Testis (tissue), 3 donors: Measurements from ENCODE around the gene TMEM151B. TPM values are rescaled to one million over a fixed set of nuclear protein-coding genes. Genes with fewer than 3 reads are reported as not detected.

Source experiments
- DNase-seq: peaks from one replicate; pipeline ENCODE4 v3.0.0-alpha.2; 2019
- H3K27ac ChIP-seq, 2 donors: fragments of 200-600 bp; sonication (generic); one replicate each; pipeline ENCODE4 v1.5.1; 2019
- H3K27me3 ChIP-seq: fragments of 200-600 bp; sonication (generic); one replicate; pipeline ENCODE4 v1.5.1; 2019
- H3K36me3 ChIP-seq: fragments of 200-600 bp; sonication (generic); one replicate; pipeline ENCODE4 v1.5.1; 2017; ENCODE audit warnings: low read depth; ENCODE audit errors: missing control alignments
- H3K4me1 ChIP-seq: fragments of 200-600 bp; sonication (generic); one replicate; pipeline ENCODE4 v1.5.1; 2019
- H3K4me3 ChIP-seq, 2 donors: fragments of 200-600 bp; sonication (generic); one replicate each; pipeline ENCODE4 v1.5.1; 2017 to 2019
- H3K9me3 ChIP-seq: fragments of 200-600 bp; sonication (generic); one replicate; pipeline ENCODE4 v1.5.1; 2017
- CTCF ChIP-seq, 3 experiments: fragments of 450-650 bp in 2 of 3; fragments of 200-600 bp in 1 of 3; sonication (generic) in 1 of 3; IDR thresholded peaks; one replicate each; pipeline ENCODE4 v1.5.1; 2016 to 2019; ENCODE audit warnings: antibody characterized with exemption in 3 of 3, mild to moderate bottlenecking in 2 of 3, moderate library complexity in 1 of 3
- POLR2A ChIP-seq: fragments of 450-650 bp; IDR thresholded peaks from one replicate; pipeline ENCODE4 v1.6.1; 2017; ENCODE audit warnings: antibody characterized with exemption, mild to moderate bottlenecking, moderate library complexity
- WGBS, 2 donors: methylation state at CpG; one replicate each; pipeline ENCODE4 v1.1.5; 2018; 5-methylcytosine and 5-hydroxymethylcytosine counted together
- intact Hi-C: fragments of 100-400 bp; cut with DNase I; formaldehyde crosslinking; loops from one replicate; pipeline ENCODE4 v1.15.1; 2023; ENCODE audit warnings: low total_unique reads
- polyA plus RNA-seq: library from polyadenylated mRNA; stranded (reverse); fragments of 350-450 nt; fragmentation: Illumina TruSeq; extraction: RNeasy Lipid Tissue Mini Kit (QIAGEN cat#74804); gene quantifications from one replicate; pipeline ENCODE4 v1.2.3, GENCODE V29; 2014; ENCODE audit warnings: low read depth, low replicate concordance; ENCODE audit not compliant: insufficient read depth
- total RNA-seq, 2 donors: library from RNA; depleted of rRNA; stranded (reverse); fragments of >200 nt; gene quantifications; one replicate each; pipeline ENCODE4 v1.2.3, GENCODE V29; 2016

TMEM151B gene
- total and polyA plus RNA-seq, 3 donors from 2014 or later, result 1.3 to 2.8 (median 1.6) TPM

GRCh38 chr6:44255105-44255808 lies 15.0 kb upstream of the TMEM151B start:
- DNase-seq, result no peak
- Histone ChIP-seq H3K36me3 (no peaks in the 10 kb centered on the region), H3K4me1 (peaks cover 11% of the 10 kb centered on the region), H3K4me3 (no peak overlapping the region), H3K27ac (no peak overlapping the region), H3K27me3 (no peaks in the 10 kb centered on the region), H3K9me3 (no peaks in the 10 kb centered on the region)
- WGBS, 2 donors, result 61 to 70% methylated on average over 9 to 16 of the region's 16 CpGs
- TF ChIP-seq CTCF (IDR thresholded peaks at IDR 0.05), result no peak
- no peak for TF ChIP-seq POLR2A
- intact Hi-C loops, result no loop called here

- no peaks in the 10 kb centered on the region for H3K27me3 ChIP-seq
- H3K36me3 ChIP-seq, result no peaks in the 10 kb centered on the region
- H3K4me1 ChIP-seq, result peaks cover 11% of the 10 kb centered on the region
- no peaks in the 10 kb centered on the region for H3K9me3 ChIP-seq
- no peak for TF ChIP-seq CTCF (IDR thresholded peaks at IDR 0.05)
- intact Hi-C loops, result no loop called here
- 13 to 15% methylated on average over 15 of the region's 15 CpGs for WGBS, 2 donors
- no peak for DNase-seq
- H3K4me3 ChIP-seq, result peak overlapping the region; percentile 87 to 97
- peak overlapping the region; percentile 90 to 92 for H3K27ac ChIP-seq
Observed at GRCh38 chr6:44255871-44256774, 14.1 kb upstream of the TMEM151B start.

GRCh38 chr6:44256775-44257024 lies 13.6 kb upstream of the TMEM151B start:
- no peak for TF ChIP-seq CTCF (IDR thresholded peaks at IDR 0.05)
- no peak for DNase-seq
- WGBS, 2 donors, result 0 to 1% methylated on average over 4 to 12 of the region's 12 CpGs
- Histone ChIP-seq H3K4me3 (peak overlapping the region; percentile 87 to 97), H3K4me1 (peaks cover 11% of the 10 kb centered on the region), H3K27ac (peak overlapping the region; percentile 90 to 92), H3K9me3 (no peaks in the 10 kb centered on the region), H3K27me3 (no peaks in the 10 kb centered on the region), H3K36me3 (no peaks in the 10 kb centered on the region)
- intact Hi-C loops, result no loop called here

GRCh38 chr6:44257025-44257752 lies 13.1 kb upstream of the TMEM151B start, which contains the start of gene SLC35B2:
TSS of gene SLC35B2 (minus strand) at chr6:44257528. CDS start at chr6:44257410, 118 bp downstream.
- H3K27ac ChIP-seq, result peak within 1 kb of the TSS; percentile 90 to 92
- H3K36me3 ChIP-seq, result no peaks in the 10 kb centered on the region
- intact Hi-C loops, result no loop called here
- WGBS, 2 donors, result 2% methylated on average over 47 of the region's 80 CpGs; no CpG with 5 or more reads in 1 of the 2 donors
- peak; percentile 84 for DNase-seq
- no peaks in the 10 kb centered on the region for H3K27me3 ChIP-seq
- peaks cover 11% of the 10 kb centered on the region for H3K4me1 ChIP-seq
- no peaks in the 10 kb centered on the region for H3K9me3 ChIP-seq
- H3K4me3 ChIP-seq, result peak within 1 kb of the TSS; percentile 87 to 97
- TF ChIP-seq CTCF (IDR thresholded peaks at IDR 0.05) (peak; percentile 70 to 83 (median 80)), POLR2A (no peak)
